Stimulated activated CD8-positive, alpha-beta memory T cell treated with anti-CD3 and anti-CD28 coated beads, Interleukin-4, amount 100 ng/mL, for 24 hours (primary cell): ENCODE measurements around the gene SCNN1B.

ENCODE experiments used
- DNase-seq: peaks from one replicate; pipeline ENCODE4 v3.0.0-alpha.2; 2020; ENCODE audit warnings: low read depth

SCNN1B gene

DNA sequence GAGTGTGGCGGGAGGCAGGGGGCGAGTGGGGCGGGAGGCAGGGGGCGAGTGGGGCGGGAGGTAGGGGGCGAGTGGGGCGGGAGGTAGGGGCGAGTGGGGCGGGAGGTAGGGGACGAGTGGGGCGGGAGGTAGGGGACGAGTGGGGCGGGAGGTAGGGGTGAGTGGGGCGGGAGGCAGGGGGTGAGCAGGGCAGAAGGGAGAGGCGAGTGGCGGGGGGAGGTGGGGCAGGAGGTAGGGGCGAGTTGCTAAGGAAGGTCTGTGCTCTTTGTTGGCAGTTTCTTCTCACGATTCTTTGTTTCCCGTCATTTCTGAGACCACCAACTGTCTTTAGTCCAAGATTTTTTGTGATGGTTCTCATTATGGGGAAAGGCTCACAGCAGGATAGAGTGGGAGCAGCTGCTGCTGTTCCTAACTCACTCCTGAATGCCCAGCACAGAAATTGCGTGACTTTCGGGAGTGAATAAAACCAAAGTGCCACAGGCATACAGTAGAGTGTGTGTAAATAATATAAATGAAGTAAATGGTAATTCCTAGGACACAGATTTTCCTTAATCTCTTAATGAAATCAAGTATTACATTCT is 106.2 kb downstream of the SCNN1B start:
- DNase-seq: no peak

DNA sequence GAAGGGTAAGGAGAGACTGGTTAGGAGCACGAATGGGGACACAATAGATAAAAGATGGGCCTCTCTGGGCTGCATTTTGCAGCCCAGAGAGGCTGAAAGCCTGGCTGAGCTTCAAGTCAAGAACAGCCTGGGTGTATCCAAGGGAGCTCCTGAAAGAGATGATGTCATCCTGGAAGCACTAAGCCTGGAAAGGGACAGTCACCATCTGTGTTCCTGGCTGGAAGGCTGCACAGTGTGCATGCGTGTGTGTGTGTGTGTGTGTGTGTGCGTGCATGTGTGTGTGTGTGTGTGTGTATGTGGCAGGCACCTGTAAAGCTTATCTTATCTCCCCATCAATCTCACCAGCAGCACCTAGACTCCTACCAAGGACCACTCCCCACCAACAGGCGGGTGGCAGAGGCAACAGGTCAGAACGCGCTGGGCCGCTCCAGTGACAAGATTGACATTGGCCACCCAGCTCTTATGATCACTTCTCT is 106.8 kb downstream of the SCNN1B start:
- DNase-seq: no peak

DNA sequence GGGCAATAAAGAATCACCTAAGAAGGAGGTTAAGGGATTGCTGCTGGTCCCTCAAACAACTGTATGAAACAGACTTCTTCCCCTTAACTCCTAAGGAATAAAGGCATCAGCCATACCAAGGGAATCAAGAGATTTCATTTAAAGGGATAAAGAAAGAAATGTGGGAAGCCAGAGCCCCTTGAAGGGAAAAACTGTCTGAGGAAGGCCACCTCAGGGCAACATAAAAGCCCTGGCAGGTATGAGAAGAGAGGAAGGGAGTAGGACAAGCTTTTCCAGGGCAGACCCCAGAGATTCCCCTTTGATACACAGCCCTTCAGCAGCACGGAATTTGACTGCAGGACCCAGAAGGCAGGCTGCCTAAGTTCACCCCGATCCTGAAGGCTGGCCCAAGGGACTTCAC is 107.4 kb downstream of the SCNN1B start:
- no peak for DNase-seq

DNA sequence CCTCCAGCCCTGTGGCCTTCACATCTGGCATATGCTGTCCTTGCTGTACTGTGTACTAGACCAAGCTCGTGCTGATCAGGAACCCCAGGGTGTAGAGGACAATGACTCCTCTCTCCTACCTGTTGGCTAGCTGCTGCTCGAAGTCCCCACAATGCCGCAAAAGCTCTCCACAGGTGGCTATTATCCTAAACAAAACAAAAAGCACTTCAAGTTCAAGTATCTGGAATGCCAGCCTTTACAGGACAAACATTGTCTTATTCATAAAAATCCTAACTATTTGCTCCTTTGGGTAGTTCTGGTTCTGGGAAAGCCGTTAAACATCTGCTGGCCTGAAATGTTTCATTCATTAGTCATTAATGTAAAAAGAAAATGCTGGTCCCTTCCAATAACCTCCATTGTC is 108.1 kb downstream of the SCNN1B start:
- DNase-seq: no peak

DNA sequence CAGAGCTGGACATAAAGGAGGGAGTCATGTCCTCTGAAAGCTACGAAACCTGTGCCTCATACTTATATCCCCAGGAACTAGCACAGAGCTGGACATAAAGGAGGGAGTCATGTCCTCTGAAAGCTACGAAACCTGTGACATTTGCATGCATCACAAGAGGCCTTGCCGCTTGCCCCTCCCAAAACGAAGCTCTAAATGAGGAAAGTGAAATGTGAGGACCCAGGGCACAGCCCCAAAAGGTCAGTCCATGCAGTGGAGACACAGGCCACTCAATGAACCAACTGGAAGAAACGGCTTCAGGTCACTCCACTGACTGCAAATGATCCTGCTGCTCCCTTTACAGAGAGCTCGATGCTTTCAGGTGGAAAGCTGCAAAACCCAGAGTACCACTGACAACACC is 112.6 kb downstream of the SCNN1B start:
- no peak for DNase-seq

DNA sequence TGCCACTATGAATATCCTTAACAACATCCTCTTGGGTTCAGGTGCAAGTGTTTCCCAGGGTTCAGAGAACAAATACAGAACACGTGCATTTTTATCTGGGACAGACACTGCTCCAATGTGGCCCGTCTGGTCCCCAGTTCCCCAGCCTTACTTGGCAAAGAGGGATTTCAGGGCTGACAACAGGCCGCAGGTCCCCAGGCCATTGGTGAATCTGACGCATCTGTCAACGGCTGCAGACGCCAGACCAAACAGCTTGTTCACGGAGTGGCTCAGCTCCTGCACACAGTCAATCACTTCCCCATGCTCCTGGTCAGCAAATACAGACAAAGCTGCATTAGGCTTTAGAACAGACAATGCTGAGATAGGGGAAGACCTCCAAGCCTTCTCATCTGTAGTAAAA is 114.7 kb downstream of the SCNN1B start:
- no peak for DNase-seq

DNA sequence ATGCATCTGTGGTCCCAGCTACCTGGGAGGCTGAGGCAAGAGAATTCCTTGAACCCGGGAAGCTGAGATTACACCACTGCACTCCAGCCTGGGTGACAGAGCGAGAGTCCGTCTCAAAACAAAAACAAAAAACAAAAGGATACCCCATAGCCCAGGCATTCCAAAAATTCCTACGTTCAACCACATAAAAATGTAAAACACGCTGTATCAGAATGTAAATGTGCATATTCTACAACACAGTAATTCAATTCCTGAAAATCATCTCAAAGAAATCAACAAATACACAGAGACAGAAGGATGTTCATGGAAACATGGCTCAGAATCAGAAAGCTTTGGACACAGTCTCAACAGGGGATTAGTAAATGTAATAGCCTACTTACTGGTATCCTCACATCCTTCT is 117.9 kb downstream of the SCNN1B start:
- no peak for DNase-seq

DNA sequence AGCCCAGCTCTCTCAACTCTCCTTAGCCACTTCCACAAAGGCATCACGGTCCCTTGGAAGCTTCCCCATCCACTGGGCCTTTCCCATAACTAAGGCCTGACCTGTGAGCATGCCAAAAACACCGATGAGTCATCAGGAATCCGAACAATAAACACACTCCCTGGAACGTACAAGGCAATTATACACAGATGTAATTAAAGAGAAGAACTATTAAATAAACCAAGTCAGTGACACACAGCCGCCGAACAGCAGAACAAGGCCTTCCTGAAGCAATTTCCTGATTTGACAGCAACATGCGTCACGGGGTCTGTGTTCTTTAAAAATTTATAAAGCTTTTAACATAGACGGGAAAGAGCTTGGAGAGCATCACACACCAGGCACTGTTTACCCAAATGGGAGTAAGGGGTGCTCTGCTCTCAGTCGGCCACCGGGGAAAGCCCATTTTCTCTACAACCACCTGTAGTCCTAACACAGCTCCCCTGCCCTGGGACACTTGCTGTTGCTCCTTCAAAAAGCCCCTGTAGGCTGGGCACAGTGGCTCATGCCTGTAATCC is 121.5 kb downstream of the SCNN1B start:
- no peak for DNase-seq

DNA sequence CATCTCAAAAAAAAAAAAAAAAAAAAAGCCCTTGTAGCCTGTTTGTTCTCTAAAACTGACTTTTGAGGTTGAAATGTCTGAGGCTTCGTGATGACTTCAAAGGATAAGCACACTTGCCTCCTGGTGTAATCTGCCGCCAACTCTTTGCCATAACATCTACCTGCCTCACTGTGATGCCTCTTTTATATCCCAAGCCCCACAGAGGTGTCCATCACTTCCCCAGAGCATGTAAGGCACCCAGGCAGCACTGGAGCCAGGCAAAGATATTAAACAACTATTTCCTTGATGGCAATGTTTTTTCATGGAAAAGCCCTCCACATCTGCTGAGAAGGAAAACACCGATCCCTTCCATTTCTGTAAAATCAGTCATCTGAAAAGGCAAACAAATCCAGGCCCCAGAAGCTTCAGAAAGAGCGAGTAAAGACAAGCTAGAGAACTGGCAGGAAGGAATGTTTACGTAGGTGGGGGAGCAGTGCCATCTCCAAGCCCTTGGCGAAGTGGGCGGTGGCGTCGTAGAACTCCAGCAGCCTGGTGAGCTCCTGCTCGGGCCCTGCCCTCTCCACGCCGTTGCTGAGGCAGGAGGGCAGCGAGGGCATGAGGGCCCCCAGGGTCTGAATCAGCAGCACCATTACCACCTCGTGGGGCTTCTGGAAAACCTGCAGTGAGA is 122.3 kb downstream of the SCNN1B start:
- no peak for DNase-seq

DNA sequence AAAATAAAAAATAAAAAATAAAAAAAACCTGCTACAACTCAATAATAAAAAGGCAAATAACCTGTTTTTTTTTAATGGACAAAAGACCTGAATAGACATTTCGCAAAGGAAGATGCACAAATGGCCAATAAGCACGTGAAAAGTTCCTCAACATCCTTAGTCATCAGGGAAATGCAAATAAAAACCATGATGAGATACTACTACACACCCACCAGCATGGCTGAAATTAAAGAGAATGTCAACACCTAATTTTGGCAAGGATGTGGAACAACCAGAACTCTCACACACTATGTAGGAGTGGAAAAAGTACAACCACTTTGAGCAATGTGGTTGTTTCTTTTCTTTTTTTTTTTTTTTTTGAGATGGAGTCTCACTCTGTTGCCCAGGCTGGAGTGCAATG is 126.2 kb downstream of the SCNN1B start:
- DNase-seq: no peak
